Activated CD8-positive, alpha-beta memory T cell treated with anti-CD3 and anti-CD28 coated beads for 48 hours (primary cell): ENCODE results near the gene ADGRB2.

ENCODE experiments used
- DNase-seq, 3 experiments: peaks; one replicate each; pipeline ENCODE4 v3.0.0-alpha.2; 2020; ENCODE audit warnings: low read depth in 2 of 3, low spot score in 2 of 3

The ADGRB2 gene

GRCh38 chr1:31765516-31765915, 1.4 kb upstream of the ADGRB2 start:
- DNase-seq, result no peak

GRCh38 chr1:31765041-31765467, 914 bp upstream of the ADGRB2 start:
- DNase-seq, result no peak

DNA sequence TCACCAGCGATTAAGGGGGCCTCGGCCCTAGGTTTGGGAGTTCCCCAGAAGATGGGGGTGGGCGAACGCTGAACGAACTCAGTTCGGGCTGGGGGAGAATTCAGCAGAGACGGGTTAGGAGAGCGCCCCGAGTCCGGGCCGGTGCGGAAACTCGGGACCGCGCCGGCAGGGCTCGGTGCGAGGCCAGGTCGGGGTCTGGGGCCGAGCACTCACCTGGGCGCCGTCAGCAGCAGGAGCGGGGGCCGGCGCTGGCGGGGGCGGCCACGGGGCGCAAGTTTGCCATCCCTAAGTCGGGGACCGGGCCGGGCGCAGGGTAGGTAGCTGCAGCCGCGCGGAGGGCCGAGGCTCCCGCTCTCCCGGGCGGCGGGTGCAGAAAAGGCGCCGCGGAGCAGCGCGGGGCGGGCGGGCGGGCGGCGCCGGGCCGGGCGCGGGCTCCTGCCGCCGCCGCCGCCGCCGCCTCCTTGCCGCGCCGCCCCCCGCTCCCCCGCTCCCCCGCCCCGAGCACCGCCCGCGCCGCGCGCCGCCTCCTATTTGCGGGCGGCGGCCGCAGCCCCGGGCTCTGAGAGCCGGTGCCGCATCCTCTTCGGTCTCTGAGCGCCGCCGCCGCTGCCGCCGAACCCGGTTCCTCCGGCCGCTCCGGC, 349 bp downstream of the ADGRB2 start:
- DNase-seq, result no peak

- peak in 1 of 3 experiments; percentile 39 for DNase-seq
Measured at GRCh38 chr1:31762726-31763670, 1.1 kb downstream of the ADGRB2 start.

DNA sequence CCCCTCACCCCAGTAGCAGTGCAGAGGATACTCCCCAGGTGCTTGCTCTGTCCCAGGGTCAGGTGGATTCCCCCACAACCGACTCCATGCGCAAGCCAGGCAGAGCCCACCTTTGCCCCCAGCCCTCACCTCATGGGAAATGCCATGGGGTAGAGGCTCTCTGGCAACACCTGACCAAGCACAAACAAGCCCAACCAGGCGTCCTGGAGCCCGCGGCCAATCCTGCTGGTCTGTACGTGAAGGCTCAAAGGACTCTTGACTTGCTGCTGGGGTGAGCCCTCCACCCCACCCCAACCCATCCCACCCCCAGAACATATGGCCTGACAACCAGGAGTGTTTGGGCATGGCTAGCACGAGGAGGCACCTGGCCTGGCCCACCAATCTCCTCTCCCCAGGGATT, 1.8 kb downstream of the ADGRB2 start:
- DNase-seq, result no peak

DNA sequence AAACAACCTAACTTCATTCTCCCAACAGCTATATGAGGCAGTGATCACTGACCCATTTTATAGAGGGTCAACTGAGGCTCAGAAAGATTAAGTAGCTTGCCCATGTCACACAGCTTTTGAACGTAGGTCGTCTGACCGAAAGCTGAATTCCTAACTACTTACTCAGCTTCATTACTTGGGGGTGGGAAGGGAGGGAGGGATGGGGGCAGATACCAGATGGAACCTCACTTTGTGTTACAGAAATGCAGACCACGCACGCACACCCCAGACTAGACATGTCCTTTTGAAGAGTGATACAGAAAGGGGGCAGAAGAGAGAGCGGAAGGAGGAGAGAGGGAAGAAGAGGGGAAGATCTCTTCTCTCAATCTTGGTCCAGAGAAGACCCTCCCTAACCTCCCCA, 2.3 kb downstream of the ADGRB2 start:
- no peak for DNase-seq

- no peak for DNase-seq
Measured at GRCh38 chr1:31760471-31761470, 3.4 kb downstream of the ADGRB2 start.

DNA sequence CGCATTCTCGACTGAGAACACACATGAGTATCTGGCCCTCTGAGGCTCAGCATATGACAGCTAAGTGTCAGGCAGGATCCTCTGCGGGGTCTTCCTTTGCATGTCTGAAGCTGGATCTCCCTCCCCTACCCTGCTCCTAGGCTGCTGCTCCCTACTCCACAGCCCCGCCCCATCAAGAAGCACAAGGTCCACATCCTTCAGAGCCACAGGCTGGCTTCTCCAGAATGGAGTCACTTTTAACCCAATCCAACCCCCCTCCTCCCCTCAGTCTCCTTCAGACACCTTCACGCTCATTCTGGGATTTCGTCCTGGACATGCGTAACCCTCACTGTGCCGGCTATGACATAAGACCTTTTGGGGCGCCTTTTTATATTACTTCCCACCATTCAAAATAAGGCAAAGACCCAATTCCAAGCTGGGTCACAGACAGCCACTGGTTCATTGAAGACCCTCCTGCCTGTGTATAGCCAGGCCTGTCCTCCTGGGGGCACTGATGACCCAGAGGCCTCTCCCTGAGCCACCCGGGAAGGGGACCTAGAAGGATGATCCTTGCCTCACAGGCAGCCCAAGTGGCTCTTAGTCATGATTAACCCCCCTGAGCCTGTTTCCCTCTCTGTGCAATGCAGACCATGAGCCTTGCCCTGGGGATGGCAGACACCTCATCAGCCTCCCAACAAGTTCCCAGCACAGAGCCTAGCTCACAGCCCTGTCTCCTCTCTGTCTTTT, 4.7 kb downstream of the ADGRB2 start:
- DNase-seq, result no peak

- no peak for DNase-seq
Measured at GRCh38 chr1:31758823-31759222, 5.3 kb downstream of the ADGRB2 start.

- no peak for DNase-seq
Measured at GRCh38 chr1:31757989-31758388, 6.2 kb downstream of the ADGRB2 start.

GRCh38 chr1:31757204-31757679, 6.9 kb downstream of the ADGRB2 start:
- DNase-seq, result no peak

DNA sequence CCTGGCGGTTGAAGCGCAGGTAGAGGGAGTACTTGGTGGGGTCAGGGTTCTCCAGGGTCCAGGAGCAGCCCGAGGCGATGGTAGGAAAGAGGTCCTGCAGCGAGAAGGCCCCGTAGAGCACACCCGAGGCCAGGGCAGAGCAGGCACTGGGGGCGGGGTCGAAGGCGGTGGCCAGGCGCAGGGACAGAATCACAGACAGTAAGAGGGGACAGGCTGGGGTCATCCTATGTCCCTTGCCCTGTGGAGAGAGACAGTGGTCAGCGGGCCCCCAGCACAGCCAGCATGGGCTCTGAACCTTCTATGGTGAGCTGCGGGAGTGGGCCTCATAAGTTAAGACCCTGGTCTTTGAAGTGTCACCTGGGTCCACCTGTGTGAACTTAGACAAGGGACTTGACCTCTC, 7.6 kb downstream of the ADGRB2 start:
- DNase-seq, result no peak

DNA sequence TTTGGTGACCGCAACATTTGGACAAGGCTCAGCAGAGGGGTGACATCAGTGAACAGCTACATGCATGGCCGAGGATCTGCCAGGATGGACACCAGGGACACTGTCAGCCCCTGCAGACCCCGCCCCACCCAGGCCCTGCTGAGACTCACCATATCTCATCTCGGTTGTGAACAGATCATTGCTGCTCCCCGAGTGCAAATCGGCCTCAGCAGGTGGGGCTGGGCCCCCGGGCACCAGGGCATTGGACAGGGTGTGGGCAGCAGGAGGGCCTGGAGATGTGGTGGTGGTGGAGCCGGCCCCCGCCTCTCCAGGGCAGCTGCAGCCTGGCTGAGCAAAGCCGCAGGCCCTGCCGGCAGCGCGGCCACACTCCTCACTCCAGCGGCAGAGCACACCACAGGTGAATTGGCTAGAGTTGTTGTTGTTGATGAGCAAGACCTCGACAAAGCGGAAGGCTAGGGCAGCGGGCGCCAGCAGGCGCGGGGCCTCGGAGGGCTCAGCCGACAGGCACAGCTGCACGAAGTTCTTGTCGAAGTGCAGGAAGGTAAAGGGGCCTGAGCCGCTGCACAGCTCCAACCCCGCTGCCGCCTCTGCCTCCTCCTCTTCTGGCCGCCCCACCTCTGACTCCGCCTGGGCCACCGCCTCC, 8.2 kb downstream of the ADGRB2 start:
- no peak for DNase-seq

DNA sequence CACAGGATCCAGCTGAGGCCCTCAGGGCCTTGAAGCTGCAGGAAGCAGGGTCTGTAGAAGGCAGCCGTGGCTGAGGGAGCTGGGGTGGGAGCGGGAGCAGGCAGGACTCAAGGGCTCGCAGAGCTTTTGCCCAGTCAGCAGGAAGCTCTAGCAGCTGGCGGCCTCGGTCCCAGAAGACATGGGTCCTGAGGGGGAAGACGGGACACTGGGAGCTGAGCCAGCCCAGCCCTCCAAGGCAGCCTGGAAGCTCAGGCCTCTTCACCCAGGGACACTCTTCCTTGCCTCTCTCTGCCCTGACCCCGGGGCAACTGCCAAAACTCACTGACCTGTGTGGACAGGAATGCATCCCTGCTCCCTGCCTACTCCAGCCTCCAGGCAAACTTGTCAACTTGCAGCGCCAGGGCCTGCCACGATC, 8.9 kb downstream of the ADGRB2 start:
- no peak for DNase-seq

DNA sequence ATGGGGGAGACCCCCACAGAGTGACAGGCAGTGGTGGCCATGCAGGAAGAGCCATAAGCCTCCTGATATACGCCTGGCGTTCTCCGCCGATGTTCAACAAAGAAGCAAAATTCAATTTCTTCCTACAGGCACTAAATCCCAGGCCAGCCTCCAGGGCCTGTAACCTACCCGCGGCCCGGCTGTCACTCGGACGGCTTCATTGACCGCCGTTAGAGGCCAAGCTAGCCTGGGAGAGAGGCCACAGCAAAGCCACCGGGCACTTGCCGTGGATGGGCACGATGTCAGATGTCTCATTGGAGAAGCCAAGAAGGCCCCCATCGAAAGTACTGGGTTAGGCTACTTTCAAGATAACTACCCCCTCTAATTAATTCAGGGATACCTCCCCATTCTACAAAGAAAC, 9.7 kb downstream of the ADGRB2 start:
- DNase-seq, result no peak

DNA sequence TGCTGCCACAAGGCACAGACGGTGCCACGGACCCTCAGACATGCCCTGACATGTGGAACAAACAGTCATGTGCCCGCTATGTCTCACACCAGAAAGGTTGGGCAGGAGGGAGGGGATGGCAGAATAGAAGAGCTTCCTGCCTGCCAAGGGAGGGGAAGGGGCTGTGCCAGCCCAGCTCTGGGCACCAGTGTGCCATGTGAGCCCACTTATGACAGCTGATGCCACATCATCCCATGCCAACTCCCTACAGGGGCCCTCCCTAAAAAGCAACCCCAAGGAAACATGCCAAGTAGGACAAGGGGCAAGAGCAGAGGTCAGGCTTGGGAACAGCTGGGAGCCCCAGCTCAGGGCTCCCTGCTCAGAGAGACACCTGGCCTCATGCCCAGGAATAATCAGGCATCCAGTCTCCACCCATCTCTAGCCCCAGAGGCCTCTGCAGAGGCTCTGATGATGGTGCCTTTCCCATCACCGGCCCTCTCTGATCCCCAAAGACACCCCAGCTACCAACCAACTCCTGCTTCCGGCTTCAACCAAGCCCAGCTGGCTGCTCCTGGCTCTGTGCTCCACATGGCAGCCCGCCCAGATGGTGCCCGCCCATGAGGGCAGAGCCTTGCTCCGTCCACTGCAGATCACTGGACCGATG, 10.3 kb downstream of the ADGRB2 start:
- no peak for DNase-seq

DNA sequence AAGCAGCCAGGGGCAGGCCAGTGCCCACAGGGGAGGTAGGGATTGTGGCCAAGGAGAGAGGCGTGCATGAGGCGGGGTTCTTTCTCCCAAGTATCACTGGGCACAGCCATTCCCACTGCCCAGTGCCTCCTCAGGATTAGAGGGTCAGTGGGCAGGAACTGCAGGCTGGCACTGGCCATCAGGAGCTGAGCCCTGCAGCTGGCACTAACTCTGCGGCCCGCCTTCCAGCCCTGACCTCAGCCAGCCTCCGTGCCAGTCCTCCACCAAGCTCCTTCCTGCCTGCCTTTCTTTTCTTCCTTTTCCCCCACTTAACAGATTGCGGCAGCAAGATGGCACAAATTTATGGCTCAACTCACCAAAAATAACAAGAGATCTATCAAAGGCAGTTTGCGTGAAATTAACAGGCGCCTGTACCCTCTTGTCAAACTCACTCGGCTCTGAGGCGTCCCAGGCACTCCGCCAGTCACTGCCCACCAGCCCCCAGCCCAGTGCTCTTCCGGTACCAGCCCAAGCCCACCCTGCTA, 11.1 kb downstream of the ADGRB2 start:
- no peak for DNase-seq

GRCh38 chr1:31752258-31752657, 11.9 kb downstream of the ADGRB2 start:
- DNase-seq, result no peak

DNA sequence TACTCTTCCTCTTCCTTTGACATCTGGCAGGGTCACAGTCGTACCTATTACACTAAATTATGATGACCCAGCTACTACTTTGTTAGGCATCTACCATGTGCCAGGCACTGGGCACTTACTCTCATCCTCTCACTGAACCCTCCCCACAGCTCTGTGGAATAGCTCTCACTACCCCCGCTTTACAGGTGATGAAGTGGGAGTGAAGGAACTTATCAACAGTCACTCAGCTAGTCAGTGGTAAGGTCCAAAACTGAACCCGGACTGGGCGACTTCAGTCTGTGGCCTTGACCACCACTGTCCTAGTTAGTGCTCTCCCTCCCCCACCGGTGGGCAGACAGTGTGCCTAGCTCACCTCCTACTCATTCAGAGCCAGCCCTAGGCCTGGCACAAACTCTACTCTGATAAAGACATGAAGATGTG, 12.3 kb downstream of the ADGRB2 start:
- no peak for DNase-seq
